HG02938 (cell line): ENCODE measurements around the gene ZC3H12D.
"Not testable (repeated sequence)": the region's sequence is repeated elsewhere in the genome, so short reads cannot be mapped to it uniquely, and the experiment has no call there.

Experiments
- ATAC-seq: cut with Tn5 transposase; IDR thresholded peaks from one replicate; pipeline ENCODE4 v1.9.1; 2021; ENCODE audit warnings: mild to moderate bottlenecking, moderate library complexity; ENCODE audit not compliant: unreplicated experiment

Gene ZC3H12D

GRCh38 chr6:149460249-149460648 lies 24.6 kb downstream of the ZC3H12D start:
- not testable (repeated sequence) for ATAC-seq

DNA sequence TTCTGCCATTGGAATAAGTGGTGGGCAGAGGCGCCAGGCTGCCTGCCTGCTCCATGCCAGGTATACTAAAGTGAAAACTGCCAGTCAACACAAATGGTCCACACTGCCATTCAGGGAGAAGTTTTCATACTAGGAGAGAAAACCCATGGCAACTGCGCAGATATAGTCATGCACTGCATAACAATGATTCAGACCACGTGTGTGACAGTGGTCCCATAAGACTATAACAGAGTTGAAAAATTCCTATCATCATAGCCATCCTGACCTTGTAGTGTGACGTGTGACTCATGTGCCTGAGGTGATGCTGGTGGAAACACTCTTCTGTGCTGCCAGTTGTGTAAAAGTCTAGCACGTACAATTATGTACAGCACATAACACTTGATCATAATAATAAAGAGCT lies 25.1 kb downstream of the ZC3H12D start:
- no peak for ATAC-seq

DNA sequence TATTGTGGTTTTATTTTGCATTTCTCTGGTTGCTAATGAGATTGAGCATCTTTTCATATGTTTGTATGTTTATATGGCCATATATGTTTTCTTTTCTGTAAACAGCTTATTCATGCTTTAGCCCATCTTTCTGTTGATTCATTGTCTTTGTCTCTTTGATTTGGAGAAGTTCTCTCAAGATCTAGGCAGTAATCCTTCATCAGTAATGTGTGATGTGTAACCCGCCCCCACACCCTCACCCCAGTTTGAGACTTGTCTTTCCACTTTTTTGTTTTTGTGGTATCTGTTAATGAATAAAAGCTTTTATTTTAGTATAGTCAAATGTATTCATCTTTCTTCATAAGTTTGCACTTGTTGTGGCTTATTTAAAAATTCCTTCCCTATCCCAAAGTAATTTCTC lies 26.0 kb downstream of the ZC3H12D start:
- ATAC-seq, result no peak

GRCh38 chr6:149458196-149458595 lies 26.6 kb downstream of the ZC3H12D start:
- no peak for ATAC-seq

GRCh38 chr6:149457316-149457884 lies 27.4 kb downstream of the ZC3H12D start:
- no peak for ATAC-seq

GRCh38 chr6:149456311-149457021 lies 28.3 kb downstream of the ZC3H12D start:
- no peak for ATAC-seq

DNA sequence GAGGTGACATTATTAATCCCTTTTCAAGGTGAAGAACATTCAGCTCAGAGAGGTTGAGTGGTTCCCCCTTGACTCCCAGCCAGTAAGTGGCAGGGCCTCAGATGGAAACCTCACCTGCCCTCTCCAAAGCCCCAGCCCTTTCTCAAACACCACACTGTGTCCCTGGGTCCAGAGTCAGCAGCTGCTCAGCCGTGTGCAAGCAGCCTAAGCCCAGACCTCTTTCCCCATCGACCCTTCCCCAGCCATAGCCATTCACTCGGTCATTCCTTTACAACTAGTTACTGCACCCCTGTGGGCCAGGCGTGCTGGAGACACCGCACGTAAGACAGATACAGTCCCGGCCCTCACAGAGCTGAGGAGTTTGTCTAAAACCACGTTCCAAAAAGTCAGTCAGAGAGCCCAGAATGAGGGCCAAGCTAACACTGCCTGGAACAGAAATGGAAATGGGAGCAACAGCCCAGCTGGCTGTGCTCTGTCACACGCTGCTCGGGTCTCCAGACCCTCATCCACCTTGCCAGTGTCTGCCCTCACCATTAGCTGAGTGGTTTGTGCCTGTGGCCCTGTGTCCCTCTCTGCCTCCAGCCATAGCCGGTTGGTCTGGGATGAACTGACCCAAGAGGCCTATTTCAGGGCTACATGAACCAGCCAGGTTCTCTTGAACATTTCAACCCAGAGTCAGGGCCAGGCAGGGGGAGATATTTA lies 29.6 kb downstream of the ZC3H12D start:
- ATAC-seq, result no peak

GRCh38 chr6:149454346-149454848 lies 30.4 kb downstream of the ZC3H12D start:
- no peak for ATAC-seq

DNA sequence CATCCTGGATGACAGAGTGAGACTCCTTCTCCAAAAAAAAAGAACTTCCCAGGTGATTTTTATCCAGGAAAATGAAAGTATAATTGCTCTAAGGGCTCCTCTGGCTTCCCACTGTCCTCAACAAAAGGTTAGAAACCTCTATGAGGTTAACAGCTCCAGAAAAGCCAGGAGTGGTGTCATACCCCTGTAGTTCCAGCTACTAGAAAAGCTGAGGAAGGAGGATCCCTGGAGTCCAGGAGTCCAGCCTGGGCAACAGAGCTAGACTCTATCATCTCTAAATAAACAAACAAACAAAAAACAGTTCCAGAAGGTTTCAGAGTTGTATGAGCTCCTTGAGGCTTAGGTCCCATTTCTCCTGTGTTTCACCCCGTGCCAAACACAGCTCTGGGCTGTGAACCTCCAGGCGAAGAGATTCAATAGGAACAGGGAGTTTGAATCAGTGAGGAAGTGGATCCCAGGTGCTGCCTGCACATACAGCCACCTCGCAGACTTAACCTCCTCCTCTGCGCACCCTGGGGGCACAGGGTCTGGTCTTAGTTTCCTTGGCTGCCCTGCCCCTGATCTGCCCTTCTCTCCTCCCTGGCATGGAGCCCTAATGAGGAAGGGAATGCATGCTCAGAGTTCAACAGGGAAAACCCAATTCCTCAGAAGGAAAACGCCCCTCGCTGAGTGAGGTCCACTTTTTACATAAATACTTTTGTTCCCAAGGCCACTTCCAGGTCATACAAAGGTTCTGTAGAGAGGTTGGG lies 31.0 kb downstream of the ZC3H12D start:
- no peak for ATAC-seq

GRCh38 chr6:149452037-149452939 lies 32.5 kb downstream of the ZC3H12D start:
- ATAC-seq, result no peak

DNA sequence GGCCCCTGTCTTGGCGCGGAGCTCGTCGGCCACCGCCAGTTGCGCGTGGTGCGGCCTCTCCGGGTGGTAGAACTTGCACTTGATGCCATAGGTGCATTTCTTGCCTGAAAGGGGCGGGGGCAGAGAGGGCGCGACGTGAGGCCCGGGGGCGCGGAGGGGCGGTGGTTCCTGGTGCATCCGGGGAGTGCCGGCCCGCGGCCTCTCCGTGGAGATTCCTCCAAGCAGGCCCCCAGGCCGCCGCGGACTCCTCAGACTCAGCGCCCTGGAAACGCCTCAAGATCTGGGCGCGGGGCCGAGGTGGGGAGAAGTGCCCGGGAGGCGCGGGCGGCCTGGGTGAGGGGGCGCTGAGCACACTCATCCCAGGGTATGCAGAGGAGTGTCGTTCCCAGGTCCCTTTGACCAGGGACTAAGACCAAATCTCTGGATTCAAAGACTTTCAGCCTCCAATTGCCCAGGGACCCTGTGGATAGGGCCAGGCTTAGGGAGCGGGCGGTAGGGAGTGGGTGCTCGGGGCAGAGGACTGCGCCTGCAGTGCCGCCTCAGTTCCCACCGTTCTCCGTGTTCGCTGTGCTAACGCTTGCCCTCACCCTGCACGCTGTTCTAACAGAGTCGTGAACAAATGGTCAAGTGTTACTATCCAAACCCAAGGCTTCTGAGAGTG lies 33.3 kb downstream of the ZC3H12D start:
- no peak for ATAC-seq

GRCh38 chr6:149450679-149451375 lies 34.0 kb downstream of the ZC3H12D start:
- no peak for ATAC-seq

DNA sequence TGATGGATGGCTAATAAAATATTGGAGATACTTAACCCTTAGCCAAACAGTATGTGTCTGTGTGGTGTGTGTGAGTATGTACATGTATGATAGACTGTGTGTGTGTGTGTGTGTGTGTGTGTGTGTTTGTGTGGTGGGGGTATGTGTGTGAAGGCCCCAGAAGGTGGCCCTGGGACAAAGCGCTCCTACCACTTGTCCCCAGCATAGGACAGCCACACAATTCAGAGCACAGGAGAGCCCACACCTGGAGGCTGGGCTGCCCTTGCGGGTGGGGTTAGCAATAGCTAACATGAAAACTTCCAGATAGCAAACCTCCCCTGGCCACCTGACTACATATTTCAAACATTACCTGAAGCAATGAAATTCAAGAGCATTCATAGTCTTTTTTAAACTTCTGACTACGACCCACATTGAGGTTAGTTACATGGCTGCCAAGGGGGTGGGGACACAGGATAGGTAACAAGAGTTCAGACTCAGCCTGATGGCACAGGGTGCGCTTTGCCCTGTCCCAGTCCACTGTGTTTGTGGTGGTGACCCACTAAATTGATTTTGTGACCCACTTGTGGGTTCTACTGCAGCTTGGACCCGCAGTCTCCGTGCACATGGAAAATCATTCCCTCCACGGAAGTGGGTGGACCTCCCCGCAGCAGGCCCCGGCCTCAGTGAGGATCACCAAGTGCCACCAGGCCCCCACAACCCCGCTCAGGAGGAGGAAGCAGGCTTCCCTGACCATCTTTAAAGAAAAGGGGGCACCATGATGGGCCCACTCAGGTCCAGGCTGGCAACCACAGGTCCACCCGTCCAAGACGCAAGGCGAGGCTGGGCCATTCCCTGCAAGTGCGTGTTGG lies 34.8 kb downstream of the ZC3H12D start:
- no peak for ATAC-seq

DNA sequence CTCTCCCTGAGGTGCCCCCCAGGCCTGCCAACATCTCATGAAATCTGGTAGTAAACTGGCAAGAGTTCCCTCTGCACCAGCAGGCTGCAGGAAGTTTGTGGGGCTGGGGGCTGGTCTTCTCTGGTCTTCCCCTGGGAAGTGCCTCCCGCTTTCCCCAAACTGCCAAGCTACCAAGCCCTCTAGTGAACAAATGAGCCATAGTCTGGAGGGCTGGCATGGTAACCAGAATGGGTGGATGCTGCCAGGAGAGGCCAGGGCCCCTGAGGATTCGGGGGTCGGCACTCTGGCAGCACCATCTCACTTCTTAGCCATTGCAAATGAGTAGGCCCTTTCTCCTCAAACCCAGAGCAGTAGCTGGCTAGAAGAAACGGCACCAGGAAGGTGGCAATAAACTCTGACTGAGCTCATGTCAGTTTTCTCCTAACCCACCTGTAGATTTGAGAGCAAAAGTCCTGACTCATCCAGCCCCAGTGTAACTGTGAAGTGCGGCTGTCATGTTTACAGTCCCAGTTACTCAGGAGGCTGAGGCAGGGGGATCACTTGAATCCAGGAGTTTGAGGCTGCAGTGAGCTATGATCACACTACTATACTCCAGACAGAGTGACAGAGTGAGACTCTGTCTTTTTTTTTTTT lies 35.9 kb downstream of the ZC3H12D start:
- ATAC-seq, result no peak

GRCh38 chr6:149446791-149447376 lies 37.9 kb downstream of the ZC3H12D start:
- no peak for ATAC-seq

DNA sequence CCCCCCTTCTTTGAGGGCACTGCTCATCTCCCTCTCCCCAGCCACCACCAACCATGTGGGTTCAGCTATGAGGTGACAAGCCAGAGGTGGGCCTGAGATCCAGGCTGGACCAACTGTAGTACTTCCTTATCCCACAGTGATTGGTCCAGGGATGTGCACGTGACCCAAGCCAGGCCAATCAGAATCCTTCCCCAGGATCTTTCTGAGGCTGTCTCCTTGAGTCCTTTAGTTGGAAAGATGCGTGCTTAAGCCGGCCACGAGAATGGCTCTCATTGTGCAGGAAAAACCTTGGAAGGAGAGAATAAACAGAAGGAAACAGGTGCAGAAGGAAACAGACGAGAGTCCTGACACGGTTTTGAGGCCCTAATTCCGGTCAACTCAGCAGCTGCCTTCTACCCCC lies 39.2 kb downstream of the ZC3H12D start:
- ATAC-seq, result no peak

DNA sequence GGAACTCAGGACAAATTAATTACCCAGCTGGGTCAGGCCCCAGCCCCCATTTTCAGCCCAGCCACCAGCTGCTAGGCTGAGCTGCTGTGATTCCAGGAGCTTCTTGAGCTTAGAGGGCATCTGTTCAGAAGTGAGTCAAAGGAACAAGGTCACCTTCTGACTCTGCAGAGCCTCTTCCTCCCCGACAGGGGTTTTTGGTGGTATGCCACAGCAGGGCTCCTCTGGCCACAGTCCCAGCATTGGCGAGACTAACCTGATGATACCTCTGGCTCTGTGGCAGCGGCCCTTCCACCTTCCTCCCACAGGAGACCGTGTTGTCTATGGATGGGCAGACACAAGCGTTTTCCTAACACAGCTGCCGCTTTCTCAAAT lies 39.7 kb downstream of the ZC3H12D start:
- ATAC-seq, result no peak
